ENCODE data around the gene DTD1.

- TF ChIP-seq CTCF (IDR thresholded peaks at IDR 0.05) (no peak), POLR2AphosphoS5 (IDR thresholded peaks at IDR 0.05) (no peak), EP300 (IDR thresholded peaks at IDR 0.05) (no peak), POLR2A (IDR thresholded peaks at IDR 0.05) (no peak)
These were observed 16.3 kb upstream of the DTD1 start for GRCh38 chr20:18571578-18571977.

Measured in upper lobe of left lung (tissue), 4 donors.